HG03025 (cell line): ENCODE data around the gene CASP4.
A peak's percentile ranks its signal among the peaks of the same experiment; 100 is the strongest.
"Not testable (repeated sequence)": the region's sequence is repeated elsewhere in the genome, so short reads cannot be mapped to it uniquely, and the experiment has no call there.

Experiments used
- ATAC-seq: cut with Tn5 transposase; IDR thresholded peaks from one replicate; pipeline ENCODE4 v1.9.1; 2021; ENCODE audit warnings: mild to moderate bottlenecking, moderate library complexity; ENCODE audit not compliant: unreplicated experiment, low FRiP score

Gene CASP4

DNA sequence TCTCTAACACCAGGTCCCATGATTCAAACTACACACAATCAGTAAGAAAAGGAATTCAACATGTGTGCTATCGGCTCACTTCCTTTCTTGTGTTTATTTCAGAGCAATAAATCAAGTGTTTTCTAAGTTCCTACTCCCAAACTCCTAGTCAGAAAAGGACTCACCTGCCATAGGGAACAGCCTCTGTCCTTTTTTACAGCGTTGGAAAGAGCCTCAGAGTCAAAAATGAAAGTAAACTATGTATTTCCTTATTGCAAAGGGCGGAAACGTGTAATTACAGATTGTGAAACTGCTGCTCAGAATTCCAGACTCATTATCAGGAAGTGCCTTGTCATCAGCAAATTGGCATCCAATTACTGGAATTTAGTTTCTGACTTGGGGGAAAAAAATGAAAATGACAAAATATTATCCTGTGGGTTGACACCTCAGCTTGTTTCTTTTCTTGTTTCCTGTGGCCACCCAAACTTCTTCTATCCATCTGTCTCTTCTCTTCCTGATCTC, at the start of gene CASP4:
Gene CASP4, minus strand, starts transcription at position 220 of the 501 bp plus-strand sequence. Its CDS starts 49 bp downstream, at position 171.
- ATAC-seq = peak; percentile 81

DNA sequence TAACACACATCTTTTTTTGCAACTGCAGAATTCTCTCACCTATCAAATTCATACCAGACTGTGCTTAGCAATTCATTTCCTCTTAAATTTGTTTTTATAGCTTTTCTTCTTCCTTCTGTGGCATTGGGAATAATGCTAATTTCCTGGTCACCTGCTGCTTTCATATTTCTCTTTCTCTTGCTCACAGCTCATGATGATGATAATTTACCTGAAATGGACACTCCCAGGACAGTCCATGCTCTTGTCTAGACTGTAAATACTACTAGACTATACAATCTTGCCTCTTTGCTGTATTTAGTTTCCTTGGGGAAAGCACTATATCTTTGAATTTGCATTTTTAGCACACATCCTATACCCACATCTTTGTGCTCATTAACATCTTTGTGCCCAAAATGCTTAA, 39.1 kb upstream of the CASP4 start:
- no peak for ATAC-seq

DNA sequence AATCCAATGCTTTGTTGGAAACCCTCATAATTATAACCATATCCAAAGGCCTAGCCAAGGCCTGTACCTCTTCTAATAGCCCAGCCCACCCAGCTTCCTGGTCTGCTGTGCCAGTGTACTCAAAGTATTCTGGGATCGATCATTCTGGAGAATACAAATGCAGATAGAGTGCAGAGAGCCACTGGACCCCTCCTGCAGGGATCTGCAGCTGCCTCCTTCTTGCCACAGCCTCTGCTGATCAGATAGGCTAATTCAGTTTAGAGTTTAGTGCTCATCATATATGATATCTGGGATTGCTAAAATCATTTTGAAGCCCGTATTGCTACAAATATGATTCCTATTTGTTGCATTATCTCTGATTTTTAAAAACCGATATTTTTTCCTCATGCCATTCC, 37.1 kb upstream of the CASP4 start:
- ATAC-seq = no peak

DNA sequence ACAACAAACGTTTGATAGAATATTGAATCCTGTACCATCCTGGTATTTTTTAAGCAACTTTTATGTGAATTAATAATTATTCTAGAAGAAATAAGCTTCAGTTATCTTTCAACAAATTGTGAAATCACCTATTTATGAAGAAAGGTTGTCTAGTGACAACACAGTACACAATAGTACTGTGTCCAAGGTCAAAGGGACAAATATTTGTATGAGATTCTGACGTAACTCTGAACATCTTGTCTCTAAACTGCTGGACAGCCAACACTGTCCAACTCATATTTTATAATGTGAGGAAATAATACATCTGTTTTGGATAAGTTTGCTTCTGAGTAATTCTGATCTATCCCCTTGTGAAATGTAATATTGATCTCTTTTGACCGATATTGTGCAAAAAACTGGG, 35.6 kb upstream of the CASP4 start:
- no peak for ATAC-seq

DNA sequence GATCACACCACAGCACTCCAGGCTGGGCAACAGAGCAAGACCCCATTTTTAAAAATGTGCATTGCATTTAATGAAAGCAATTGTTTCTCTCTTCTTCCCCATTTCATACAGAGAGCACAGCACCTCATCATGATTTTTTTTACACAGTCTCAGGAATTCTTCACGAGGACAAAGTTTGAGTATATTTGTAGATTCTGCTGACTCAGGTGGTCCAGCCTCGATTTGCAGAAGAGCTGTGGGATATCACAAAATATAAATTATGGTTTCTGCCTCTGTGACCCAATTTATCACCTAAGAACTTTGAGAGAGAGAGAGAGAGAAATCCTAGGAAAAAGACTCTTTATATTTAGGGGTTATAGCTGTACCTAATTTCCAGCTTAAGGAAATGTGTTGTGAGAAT, 34.8 kb upstream of the CASP4 start:
- no peak for ATAC-seq

DNA sequence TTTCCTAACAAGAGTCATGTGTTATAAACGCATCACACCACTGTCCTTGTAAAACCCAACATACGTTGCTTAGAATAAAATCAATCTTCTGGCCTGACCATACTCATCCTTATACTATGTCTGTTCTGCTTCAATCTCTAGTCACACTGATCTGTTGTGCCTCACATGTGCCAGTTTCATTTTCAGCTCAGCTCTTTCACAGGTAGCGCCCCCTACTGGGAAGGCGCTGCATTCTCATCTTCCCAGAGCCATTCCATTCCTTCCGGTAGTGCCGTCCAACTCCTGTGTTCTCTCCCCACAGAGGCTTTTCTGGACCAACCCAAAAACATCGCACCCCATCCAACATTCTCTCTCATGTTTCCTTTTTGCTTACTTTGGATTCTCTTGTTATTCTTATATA, 32.4 kb upstream of the CASP4 start:
- peak; percentile 93 for ATAC-seq

DNA sequence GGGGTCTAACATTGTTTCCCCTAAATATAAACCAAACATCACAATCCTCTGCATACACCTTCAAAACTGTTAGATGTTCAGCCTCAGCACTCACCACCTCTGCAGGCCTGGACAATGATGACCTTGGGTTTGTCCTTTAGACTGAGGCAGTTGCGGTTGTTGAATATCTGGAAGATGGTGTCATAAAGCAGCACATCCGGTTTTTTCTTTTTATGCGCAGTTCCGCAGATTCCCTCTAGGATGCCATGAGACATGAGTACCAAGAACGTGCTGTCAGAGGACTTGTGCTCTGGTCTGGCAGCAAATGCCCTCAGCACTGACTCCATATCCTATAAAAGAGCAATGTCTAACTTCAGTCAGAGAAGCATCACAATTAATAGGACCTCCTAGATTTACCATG, 31.8 kb upstream of the CASP4 start:
- ATAC-seq = no peak

DNA sequence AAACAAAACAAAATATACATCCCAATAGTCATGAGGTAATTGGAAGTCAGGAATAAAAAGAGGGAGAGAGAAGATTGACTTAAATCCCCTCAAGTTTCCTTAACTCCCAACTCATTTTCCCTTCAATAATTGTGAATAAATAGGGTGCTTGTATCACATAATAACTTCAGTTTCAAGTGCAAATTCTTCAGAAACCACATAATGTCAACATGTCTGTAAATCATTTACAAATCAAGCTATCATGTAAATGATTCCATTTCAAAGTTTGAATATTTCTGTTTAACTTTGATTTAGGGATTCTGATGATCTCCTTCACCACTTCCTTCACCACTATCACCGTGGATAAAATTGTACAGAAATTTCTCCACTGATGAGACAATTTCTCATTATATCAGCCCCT, 31.3 kb upstream of the CASP4 start:
- no peak for ATAC-seq

DNA sequence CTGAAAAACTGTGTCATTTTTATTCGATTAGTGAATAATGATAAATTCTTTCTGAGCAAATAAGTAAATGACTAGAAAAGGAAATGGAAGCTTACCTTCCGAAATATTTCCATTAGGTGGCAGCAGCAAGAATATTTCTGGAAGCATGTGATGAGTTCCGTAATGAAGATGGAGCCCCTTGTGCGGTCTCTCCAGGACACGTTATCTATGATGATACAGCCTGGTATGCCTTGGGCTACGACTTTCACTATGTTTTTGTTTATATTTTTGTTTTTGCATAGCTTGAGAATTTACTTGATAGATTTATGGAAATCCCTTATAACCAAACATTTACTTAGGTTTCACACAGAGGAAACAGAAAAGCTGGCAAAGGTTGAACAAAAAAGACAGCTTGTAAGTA, 28.9 kb upstream of the CASP4 start:
- no peak for ATAC-seq

DNA sequence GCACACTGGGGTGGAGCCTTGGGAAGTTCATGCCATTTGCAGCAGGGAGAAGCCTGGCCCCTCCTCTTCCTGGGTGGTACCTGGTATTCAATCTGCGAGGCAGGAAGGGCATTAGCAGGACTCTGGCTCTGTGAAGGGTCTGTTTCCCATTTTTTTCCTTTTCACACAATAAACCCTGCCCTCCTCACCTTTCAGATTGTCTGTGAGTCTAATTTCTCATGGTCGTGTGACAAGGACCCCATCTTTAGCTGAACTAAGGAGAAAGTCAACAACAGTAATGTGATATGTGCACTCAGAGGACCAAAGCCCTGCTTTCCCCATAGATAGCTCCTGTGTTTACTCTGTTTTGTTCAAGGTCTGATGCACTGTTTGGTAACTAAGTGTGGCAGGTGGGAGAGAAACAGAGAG, 26.6 kb upstream of the CASP4 start:
- no peak for ATAC-seq

DNA sequence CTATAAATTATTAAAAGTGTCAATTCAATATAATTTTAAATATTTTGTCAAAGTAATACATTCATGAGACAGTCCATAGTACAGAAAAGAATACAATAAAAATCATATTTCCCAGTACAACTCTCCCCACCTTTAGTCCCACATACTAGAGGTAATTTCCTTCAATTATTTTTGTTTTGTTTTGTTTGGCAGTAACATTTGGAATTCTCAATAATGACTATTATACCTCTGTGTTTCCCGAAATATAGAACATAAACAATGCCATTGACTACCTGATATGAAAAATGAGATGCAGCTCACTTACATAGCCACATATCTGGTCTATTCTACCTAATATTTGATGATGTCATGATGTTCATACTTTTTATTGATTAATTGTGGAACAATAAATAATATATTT, 24.4 kb upstream of the CASP4 start:
- no peak for ATAC-seq

DNA sequence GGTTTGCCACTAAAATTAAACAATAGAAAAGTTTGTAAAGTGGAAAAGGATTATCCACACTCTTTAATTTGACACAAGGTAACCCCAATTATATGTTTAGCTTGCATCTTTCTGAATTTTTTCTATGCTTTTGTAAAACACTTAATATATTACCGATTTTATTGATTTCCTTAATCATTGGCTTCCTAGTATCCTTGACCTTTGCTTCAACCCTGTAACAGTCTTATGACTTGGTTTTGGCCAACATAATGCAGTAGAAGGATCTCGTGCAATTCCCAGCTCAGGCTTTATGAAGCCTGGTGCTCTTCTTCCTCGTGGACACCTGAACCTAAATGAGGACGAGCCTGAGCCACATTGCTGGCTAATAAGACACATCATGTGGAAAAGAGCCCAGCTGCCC, 23.6 kb upstream of the CASP4 start:
- ATAC-seq = no peak

DNA sequence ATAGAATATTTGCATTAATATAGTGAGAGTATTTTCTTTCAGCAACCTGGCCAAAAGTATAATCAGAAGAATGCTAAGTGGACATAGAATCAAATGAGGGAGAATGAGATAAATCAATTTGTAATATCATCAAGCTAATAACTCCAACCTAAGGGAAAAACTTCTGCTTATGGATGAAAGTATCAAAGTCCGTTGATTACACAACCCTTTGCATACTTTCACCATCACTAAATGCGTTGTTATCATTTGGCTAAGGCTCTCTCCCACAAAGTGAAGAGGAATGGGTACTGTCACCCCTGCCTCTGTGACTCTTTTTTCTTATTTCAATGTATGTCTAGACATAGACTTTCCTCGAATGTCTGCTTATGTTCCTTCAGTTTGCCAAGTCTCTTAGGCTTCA, 16.4 kb upstream of the CASP4 start:
- ATAC-seq = no peak

DNA sequence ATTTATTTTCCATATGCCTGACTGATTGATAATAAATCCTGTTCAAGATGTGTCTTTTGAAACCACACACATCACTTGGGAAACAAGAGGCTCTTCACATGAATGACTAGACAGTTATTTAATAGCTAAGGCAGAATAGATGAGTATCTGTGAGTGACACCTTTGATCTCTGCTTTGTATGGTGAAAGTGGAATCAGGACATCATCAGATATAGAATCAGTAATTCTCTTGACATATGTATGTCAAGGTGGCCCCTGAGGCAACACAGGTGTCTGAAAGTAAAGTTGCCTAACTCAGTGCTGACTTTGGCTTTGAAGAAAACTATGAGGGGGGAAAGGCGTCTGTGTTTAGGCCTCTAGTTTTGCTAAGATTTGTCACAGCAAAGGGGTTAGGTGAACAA, 11.5 kb upstream of the CASP4 start:
- no peak for ATAC-seq

DNA sequence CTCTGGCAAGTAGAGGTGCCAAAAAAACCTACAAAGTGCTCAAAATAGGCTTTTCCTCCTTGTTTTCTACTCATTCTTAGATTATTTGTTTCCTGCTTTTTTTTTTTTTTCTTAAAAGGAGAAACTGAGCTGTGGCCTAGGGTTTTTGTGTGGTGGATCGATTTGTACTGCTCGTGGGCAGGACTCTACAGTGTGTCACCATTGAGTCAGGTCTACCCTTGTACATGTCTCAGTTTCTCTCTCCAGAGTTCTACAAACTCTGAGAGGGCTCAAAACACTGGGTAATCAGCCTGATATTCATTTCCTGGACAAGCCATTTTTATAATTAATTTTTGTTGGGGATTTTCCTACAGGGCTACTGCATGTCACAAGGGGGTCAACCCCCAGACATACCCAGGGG, 5.2 kb upstream of the CASP4 start:
- ATAC-seq = no peak

DNA sequence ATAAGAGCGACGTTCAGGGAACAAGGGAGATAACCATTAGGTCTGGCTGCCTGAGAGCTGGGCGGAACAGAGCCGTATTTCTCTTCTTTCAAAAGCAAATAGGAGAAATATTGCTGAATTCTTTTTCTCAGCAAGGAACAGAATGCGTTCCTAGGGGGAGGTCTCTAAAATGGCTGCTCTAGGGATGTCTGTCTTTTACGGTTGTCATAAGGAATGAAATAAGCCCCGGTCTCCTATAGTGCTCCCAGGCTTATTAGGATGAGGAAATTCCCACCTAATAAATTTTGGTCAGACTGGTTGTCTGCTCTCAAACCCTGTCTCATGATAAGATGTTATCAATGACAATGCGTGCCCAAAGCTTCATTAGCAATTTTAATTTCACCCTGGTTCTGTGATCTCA, 4.5 kb upstream of the CASP4 start:
- not testable (repeated sequence) for ATAC-seq

DNA sequence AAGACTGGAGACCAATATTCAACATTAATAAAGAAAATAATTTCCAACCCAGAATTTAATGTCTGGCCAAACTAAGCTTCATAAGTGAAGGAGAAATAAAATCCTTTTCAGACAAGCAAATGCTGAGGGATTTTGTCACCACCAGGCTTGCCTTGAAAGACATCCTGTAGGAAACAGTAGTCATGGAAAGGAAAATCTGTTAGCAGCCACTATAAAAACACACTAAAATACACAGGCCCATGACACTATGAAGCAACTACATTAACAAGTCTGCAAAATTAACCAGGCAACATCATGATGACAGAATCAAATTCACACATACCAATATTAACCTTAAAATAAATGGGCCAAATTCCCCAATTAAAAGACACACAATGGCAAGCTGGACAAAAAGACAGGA, 2.4 kb upstream of the CASP4 start:
- ATAC-seq = no peak

DNA sequence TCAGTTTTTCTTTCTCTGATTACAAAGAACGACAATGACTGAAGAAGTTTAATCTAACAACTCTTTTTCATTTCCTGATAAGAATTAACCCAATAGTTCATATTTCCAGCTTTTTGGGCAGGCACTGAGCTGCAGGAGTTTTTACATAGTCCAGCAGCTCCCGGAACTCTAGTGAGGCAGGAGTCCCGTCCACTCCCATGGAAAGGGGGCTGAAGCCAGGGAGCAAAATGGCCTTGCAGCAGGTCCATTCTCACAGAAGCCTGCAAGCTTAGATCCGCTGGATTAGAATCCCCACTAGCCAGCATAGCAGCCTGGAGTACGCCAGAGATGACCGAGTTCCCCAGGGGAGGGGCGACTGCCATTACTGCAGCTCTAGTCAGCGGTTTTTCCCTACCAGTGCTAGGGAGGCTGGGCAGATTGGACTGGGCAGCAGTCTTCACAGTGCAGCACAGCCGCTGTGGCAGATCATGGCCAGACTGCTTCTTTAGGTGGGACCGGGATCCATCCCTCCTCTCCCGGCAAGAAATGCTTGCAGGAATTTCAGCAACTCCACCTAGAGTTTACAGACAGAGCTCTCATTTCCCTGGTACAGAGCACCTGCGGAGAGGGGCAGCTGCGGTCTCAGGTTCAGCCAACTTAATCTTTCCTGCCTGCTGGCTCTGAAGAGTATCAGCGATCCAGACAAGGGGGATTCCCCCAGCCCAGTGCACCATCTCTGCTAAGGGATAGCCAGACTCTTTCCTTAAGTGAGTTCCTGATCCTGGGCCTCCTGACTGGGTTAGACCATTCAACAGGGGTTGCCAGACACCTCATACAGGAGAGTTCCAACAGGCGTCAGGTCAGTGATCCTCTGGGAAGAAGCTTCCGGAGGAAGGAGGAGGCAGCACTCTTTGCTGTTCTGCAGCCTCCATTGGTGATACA, 742 bp upstream of the CASP4 start:
- ATAC-seq = no peak

DNA sequence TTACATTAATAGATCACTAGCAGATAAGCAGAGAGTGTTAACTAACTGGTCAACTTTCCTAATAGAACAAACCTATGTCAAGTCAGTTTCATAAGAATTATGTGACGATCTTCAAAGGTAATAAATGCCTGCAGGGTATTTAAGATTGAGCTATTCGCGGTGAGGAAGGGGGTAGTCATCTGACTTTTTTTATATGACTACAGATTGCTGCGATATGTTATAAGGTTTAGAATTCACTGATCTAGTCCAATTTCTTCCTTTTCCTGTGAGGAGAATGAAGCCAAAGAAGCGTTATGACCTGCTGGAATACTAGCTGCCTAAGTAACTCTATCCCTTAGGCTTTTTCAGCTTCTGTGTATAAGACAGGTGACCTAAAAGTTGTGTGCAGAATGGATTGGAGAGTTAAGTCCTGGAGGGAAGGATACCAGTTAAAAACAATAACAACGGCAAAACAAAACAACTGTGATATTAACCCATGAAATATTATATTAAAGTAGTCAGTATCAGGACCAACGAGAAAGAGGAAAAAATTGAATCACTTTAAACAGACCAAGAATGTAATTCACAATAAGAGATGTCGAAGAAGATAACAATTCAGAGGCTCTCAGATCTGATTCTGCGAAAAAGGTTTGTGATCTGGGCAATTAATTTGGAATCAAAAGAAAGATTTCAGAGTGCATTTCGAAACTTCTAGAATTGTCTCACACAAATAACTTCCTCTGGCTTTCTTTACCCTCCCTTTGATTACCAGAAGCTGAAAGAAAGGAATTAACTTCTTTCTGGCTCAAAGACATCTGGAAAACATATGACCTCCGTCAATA, 630 bp downstream of the CASP4 start:
- no peak for ATAC-seq

DNA sequence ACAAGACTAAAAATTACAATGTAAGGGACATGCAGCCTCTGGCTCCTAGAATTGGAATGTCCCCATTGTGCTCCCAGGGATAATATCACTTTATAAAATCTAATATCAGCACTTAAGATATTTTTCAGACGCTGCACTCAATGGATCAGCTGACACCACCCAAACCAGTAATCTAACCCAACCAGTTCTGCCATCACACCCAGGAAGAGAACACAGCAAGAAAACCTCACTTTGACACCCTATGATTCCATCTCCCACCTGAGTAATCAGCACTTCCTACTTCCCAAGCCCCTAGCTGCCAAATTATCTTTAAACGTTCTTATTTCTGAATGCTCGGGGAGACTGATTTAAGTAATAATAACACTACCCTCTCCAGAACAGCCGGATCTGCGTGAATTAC, 2.6 kb downstream of the CASP4 start:
- ATAC-seq = no peak

DNA sequence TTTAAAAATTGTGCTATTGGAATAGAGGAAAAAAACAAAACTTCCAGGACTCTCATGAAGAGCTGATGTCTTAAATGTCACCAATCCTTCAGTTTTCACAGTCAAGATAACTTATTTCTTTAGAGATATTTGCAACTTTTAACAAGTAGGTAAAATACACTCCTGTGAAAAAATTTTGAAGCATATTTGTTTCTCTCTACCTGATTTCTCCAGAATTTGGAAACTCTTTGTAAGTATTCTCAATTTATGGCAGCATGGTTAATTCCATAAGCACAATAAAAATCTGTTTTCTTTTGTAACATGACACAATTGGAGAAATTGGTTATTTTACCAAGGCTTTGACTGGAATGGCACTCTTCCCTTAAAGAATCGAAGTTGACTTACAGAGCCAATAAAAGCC, 4.1 kb downstream of the CASP4 start:
- no peak for ATAC-seq

DNA sequence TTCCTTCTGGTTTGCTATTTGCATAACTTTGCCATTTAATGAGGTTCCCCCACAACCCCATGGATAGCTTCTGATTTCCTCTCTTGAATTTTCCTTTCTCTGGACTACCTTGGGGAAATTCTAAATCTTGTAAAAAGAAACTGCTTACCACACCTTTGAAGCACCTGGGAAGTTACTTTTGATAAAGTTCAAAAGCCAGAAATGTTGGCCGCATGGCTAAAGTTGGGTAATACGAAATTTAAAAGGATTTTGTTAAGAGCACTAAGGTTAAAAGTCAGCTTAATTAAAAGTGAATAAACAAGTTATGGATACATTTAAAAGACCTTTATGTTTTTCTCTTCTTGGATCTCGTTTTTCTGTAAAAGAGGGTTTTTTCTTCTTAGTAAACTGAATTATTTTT, 5.5 kb downstream of the CASP4 start:
- no peak for ATAC-seq
